ENCODE measurements around the gene DLGAP5. TPM values are rescaled to one million over a fixed set of nuclear protein-coding genes. Genes with fewer than 3 reads are reported as not detected.

DLGAP5 gene
- total RNA-seq, 1 experiment from 2014 or later, result 118 TPM

DNA sequence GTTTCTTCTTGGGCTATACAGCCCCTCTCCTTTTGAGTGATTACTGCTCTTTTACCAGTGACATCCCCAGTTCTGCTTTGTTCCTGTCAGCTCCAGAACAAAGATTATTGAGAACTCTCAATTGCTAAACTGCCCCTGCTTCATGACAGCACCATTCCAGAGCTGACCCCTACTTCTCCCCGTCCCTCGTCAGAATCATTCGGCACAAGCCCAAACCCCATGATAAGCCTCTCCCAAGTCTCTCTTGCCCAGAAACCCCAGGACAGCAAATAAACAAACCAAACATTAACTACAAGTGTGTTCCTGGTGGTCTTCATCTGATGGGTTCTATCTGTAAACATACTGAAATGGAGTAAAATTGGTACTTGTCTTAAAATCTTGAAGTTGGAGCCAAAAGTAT is 9.3 kb upstream of the DLGAP5 start:
- Histone ChIP-seq H3K18ac (ENCODE audit: insufficient read length, low read depth, low read length) (no peak overlapping the region), H3K14ac (ENCODE audit: insufficient read depth, low read length) (no peak overlapping the region), H2AK5ac (ENCODE audit: insufficient read length, low read length) (no peak overlapping the region), H2BK12ac (ENCODE audit: insufficient read length, low read depth, low read length) (no peak overlapping the region), H4K8ac (replicated peaks; ENCODE audit: insufficient read length, low read depth, low read length) (no peak overlapping the region), H3K4me1 (ENCODE audit: insufficient read depth, low read length) (peaks cover 6% of the 10 kb centered on the region; the same call in 1 of the 2 replicates), H4K20me1 (ENCODE audit: control insufficient read depth, insufficient read depth, insufficient read length) (no peaks in the 10 kb centered on the region), H3K9me3 (ENCODE audit: control insufficient read depth, low read depth, low read length) (no peaks in the 10 kb centered on the region), H3K23ac (ENCODE audit: insufficient read length, low read depth, low read length) (no peak overlapping the region), H2BK20ac (ENCODE audit: low read depth, low read length, poor library complexity, severe bottlenecking) (no peak overlapping the region), H3T11ph (ENCODE audit: low read length) (no peak overlapping the region), H2AFZ (ENCODE audit: low read length) (peak overlapping the region; percentile 83), H3K9ac (ENCODE audit: extremely low read depth, insufficient read length, low read length) (no peak overlapping the region), H3K4ac (ENCODE audit: low read depth, low read length) (no peak overlapping the region), H3K79me2 (ENCODE audit: insufficient read depth, low read length) (no peaks in the 10 kb centered on the region), H4K5ac (ENCODE audit: insufficient read length, low read depth, low read length) (no peak overlapping the region), H3K79me1 (ENCODE audit: insufficient read depth, low read depth, low read length, poor library complexity, severe bottlenecking) (no peaks in the 10 kb centered on the region), H2BK5ac (ENCODE audit: insufficient read length, low read length) (no peak overlapping the region), H2BK120ac (ENCODE audit: low read depth, low read length, poor library complexity, severe bottlenecking) (no peak overlapping the region), H4K91ac (ENCODE audit: insufficient read length, low read depth, low read length) (no peak overlapping the region), H3K27ac (ENCODE audit: insufficient read length, low read depth, low read length) (no peak overlapping the region), H3K27me3 (ENCODE audit: insufficient read depth, low read length) (no peaks in the 10 kb centered on the region), H3K23me2 (ENCODE audit: insufficient read length, low read depth, low read length, poor library complexity, severe bottlenecking) (no peaks in the 10 kb centered on the region), H3K56ac (ENCODE audit: insufficient read length, low read depth, low read length) (no peak overlapping the region), H3K4me2 (ENCODE audit: insufficient read depth, insufficient read length, low read length) (no peak overlapping the region), H2BK15ac (ENCODE audit: low read depth, low read length) (peak overlapping the region; percentile 12; the same call in 1 of the 2 replicates)
- Mint-ChIP-seq H3K4me3 (no peak overlapping the region), H3K4me1 (peaks cover 11% of the 10 kb centered on the region in 2 experiments), H3K27me3 (ENCODE audit: low read depth) (no peaks in the 10 kb centered on the region), H3K27ac (peak overlapping the region in 2 of 3 experiments; percentile 1 to 52; a peak in 2 of 7 replicates), H3K36me3 (ENCODE audit: insufficient read depth in 1 of 3, low read depth in 3 of 3) (no peaks in the 10 kb centered on the region), H3K9me3 (no peaks in the 10 kb centered on the region)
- no peak for DNase-seq
- TF ChIP-seq CTCF (conservative IDR thresholded peaks at IDR 0.05), result no peak
- WGBS (ENCODE audit: extremely low coverage, insufficient read length, low lambda C conversion rate), result no CpG with 5 or more reads among the region's 3 CpGs

Measured in H9 (cell line).